ENCODE results near the gene NRTN. TPM values are rescaled to one million over a fixed set of nuclear protein-coding genes. Genes with fewer than 3 reads are reported as not detected.
A peak's percentile ranks its signal among the peaks of the same experiment; 100 is the strongest.

NRTN gene
- total and polyA plus RNA-seq, 2 experiments from 2014 or later, result 4.0 to 5.5 TPM

- no peak for TF ChIP-seq REST (IDR thresholded peaks at IDR 0.05; ENCODE audit: unreplicated experiment)
- no peak for TF ChIP-seq EZH2phosphoT487 (IDR thresholded peaks at IDR 0.05; ENCODE audit: unreplicated experiment)
- no peak for TF ChIP-seq ZNF462 (CRISPR knock-in tag; IDR thresholded peaks at IDR 0.05)
Measured at GRCh38 chr19:5787409-5788182, 17.3 kb upstream of the NRTN start (continued).

- Histone ChIP-seq H3F3A (replicated peaks; ENCODE audit: low read depth) (no peaks in the 10 kb centered on the region), H3K4me1 (ENCODE audit: insufficient read depth) (no peaks in the 10 kb centered on the region), H3K27me3 (ENCODE audit: insufficient read depth) (no peaks in the 10 kb centered on the region), H3K27ac (ENCODE audit: low read depth) (no peak overlapping the region), H3K4me2 (no peak overlapping the region), H2AFZ (no peak overlapping the region), H3K9me2 (ENCODE audit: insufficient read depth) (no peaks in the 10 kb centered on the region), H3K79me2 (replicated peaks; ENCODE audit: insufficient read depth) (no peaks in the 10 kb centered on the region), H3K4me3 (no peak overlapping the region), H4K20me1 (replicated peaks; ENCODE audit: insufficient read depth) (peaks cover 3% of the 10 kb centered on the region; the same call in 1 of the 2 replicates), H3K36me3 (ENCODE audit: insufficient read depth) (peaks cover 5% of the 10 kb centered on the region; the same call in 1 of the 2 replicates)
- DNase-seq (ENCODE audit: low spot score), result no peak
- no peak for ATAC-seq
- Mint-ChIP-seq H3K36me3 (ENCODE audit: low read depth) (peaks cover 41% of the 10 kb centered on the region), H3K27ac (no peak overlapping the region), H3K4me3 (0 out of 3 replicates have a peak overlapping the region, but pooled peaks have one; percentile 32), H3K9me3 (no peaks in the 10 kb centered on the region; the same call in 1 of the 3 replicates), H3K27me3 (ENCODE audit: insufficient read depth, low read depth, poor library complexity) (peaks cover 19% of the 10 kb centered on the region), H3K4me1 (peaks cover 5% of the 10 kb centered on the region)
- TF ChIP-seq ZNF114 (CRISPR knock-in tag; IDR thresholded peaks at IDR 0.05), result no peak
- no peak for TF ChIP-seq STAT1 (IDR thresholded peaks at IDR 0.05; ENCODE audit: unreplicated experiment)
Measured at GRCh38 chr19:5788422-5788821, 16.4 kb upstream of the NRTN start.
